HG03175 (cell line): Measurements from ENCODE around the gene TRUB2.
"Not testable (repeated sequence)": the region's sequence is repeated elsewhere in the genome, so short reads cannot be mapped to it uniquely, and the experiment has no call there.

Experiments used
- ATAC-seq: cut with Tn5 transposase; IDR thresholded peaks from one replicate; pipeline ENCODE4 v1.9.1; 2021; ENCODE audit warnings: mild to moderate bottlenecking, moderate library complexity; ENCODE audit not compliant: unreplicated experiment

The TRUB2 gene

DNA sequence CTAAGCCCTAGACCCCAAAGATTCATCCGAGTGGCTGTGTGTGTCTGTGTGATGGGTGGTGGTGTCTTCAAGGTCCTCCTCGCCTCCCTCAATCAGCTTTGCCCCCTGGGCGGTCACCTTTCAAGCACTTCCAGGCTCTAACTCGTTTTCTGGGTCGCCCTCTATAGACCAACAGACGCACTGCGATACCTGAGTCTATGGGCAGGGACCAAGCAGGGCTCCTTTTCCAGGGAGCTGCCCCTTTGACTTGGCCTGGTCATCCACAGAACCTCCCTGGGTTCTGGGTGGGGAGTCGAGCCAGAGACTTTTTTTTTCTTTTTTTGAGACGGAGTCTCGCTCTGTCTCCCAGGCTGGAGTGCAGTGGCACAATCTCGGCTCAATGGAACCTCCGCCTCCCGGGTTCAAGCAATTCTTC, 19.2 kb upstream of the TRUB2 start:
- no peak for ATAC-seq

DNA sequence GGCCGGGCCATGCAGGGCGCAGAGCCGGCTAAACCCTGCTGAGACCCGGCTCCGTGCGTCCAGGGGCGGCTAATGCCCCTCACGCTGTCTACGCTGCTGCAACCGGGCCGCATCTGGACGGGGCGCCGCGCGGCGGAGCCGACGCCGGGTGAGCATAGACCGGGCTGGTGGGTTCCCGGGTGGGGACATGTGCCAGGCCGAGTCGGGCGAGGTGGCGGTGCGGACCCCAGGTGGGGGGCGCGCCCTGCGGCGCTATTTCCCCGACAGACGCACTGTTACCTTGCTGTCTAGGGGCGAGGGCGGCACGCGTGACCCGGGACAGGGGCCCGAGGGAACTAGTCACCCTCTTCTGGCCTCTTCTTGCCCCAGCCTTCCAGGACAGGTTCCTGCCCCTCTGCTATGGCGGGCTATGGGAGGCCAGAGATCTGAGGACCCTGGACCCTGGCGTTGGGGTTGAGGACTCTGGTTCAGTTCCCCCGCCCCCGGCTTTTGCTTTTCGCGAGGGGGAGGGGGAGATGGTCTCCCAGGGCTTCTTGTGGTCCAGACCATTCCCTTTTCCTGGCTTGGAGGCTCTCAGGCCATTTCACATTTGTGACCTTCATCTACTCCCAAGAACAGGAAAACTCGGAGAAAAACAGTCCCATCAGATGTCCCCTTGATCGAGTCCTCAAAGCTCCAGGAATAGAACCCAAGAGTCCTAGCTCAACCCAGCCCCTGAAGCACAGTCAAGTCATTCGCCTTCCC, 18.6 kb upstream of the TRUB2 start:
- peak; percentile 43 for ATAC-seq

GRCh38 chr9:128339761-128340690, 17.8 kb upstream of the TRUB2 start, which contains the start of gene SLC27A4:
SLC27A4 (plus strand) TSS chr9:128340527; CDS start chr9:128343133, 2,606 bp downstream.
- peak; percentile 82 for ATAC-seq

GRCh38 chr9:128338852-128339614, 16.8 kb upstream of the TRUB2 start:
- ATAC-seq = not testable (repeated sequence)

DNA sequence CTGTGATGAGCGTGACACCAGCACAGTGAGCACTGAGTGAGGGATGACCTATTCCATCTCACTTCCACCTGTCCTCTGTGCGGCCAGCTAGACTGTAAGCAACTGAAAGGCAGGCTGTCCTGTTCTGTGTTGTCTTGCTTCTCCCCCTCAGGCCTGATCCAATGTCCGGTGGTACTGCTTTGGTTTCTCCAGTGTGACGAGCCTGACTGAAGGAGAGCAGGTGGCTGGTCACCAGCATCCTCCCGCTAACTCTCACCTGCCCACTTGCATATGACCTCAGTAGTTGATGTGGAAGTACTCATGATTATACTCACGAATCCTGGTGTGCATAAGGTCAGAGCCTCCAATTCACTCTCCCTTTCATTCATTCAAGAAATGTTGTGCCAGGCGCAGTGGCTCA, 15.7 kb upstream of the TRUB2 start:
- no peak for ATAC-seq

DNA sequence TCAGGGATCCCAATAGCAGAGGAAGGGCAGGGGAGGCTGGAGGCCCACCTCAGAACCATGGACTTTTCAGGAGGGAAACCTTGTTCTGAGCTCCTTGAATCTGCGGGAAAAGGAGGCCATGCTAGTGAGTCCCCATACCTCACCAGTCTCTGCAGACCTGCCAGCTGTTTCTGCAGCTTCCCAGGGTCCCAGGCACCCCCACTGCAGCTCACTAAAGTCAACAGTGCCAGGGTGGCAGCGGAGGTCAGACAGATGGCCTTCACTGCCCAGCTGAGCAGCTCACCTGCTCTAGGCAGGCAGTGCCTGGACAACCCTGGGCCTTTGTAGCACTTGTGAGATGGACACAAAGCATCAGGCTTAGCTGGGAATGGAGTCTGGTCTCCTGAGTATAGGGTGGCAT, 13.7 kb upstream of the TRUB2 start:
- no peak for ATAC-seq

- no peak for ATAC-seq
These were observed 12.9 kb upstream of the TRUB2 start for GRCh38 chr9:128335161-128335560.

- ATAC-seq = no peak
These were observed 11.2 kb upstream of the TRUB2 start for GRCh38 chr9:128333451-128333869.

DNA sequence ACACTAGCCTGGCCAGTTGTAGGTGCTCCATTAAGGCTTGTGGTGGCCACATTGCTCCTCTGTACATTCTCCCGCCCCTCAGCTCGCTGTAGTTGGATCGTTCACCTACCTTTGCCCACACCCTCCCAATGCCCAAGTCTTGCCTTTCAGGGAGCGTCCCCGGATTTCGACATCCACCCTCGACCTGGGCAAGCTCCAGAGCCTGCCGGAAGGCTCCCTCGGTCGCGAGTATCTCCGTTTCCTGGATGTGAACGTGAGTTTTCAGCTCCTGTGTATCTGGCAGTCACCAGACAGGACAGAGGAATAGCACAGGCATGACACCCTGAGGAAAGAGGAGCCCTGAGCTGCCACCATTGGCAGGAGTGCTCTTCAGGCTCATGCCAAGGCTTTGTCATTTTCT, 3.4 kb upstream of the TRUB2 start:
- ATAC-seq = no peak

DNA sequence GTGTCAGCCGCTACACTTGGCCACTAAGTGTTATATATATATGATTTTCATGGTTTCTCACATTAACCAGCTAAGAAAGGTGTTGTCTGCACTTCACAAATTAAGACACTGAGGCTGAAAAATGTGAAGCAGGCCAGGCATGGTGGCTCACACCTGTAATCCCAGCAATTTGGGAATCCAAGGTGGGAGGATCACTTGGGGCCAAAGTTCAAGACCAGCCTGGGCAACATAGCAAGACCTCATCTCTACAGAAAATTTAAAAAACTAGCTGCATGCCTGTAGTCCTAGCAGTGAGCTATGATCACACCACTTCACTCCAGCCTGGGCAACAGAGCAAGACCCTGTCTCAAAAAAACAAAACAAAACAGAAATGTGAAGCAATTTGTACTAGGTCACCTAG, 2.2 kb upstream of the TRUB2 start:
- no peak for ATAC-seq

GRCh38 chr9:128323791-128324190, 1.5 kb upstream of the TRUB2 start:
- ATAC-seq = no peak

- no peak for ATAC-seq
These were observed 1.0 kb upstream of the TRUB2 start for GRCh38 chr9:128323212-128323730.

DNA sequence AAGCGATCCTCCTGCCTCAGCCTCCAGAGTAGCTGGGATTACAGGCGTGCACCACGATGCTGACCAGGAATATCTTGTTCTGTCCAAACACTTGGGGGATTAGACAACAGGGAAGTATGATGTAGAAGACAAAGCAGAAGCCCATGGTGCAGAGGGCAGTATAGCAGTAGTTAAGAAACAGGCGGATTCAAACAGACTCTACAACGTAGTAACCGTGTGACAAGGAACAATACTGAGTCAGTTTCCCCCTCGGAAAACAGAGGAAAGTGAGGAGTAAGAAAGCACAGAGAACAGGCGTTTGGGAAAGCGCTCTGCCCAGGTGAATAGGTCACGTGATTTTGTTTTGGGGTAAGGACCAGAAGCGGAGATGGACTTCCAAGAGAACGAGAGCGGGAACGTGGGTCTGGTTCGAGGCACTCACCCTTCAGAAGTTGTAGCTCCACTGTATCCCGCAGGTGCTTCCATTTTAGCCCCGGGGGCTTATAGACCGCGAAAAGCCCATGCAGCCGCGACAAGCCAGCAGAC, 306 bp downstream of the TRUB2 start:
- ATAC-seq = peak; percentile 6

DNA sequence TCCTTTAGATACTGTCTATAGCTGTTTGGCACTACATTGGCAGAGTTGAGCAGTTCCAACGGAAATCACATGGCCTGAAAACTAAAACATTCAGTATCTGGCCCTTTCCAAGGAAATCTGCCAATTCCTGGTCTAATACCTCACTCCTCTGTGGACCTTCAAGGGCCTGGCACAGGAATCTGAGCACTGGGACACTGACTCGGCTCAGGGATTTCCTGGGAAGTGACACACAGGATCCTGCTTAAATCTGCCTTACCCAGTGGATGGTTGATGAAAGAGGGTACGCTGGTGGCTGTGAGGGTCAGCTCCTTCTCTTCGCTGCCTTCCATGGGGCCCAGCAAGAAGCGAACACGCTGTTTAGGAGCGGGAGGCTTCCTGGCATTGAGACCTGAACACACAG, 904 bp downstream of the TRUB2 start:
- no peak for ATAC-seq

- no peak for ATAC-seq
These were observed 4.6 kb downstream of the TRUB2 start for GRCh38 chr9:128317629-128318028.

DNA sequence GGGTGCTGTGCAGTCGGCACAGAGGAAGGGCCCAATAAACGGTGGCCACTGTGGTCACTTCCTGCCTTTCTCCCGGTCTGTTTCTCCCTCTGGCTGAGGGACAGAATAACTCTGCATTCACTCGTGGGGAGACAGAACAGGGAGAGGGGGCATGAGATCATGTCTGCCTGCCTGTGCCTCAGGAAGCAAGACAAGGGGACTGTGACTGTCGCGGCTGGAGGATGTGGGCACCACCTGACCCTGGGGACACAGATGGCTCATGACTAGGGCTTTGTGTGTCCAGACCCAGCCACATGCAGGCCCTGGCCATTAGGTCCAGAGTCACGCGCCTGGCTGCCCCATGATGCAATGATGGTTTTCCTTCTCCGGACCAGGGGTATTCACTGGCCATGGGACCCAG, 5.8 kb downstream of the TRUB2 start:
- no peak for ATAC-seq

DNA sequence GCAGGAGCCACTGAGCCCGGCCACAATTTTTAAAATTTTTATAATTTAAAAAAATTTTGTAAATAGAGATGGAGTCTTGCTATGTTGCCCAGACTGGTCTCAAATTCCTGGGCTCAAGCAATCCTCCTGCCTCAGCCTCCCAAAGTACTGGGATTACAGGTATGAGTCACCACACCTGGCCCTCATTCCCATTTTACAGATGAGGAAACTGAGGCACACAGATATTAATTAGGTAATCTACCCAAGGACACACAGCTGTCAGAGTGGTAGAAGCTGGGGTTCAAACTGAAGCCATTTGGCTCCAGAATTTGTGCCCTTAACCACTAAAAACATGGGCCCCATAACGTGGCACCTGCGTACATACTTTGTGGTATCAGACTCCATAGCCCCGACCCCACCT, 7.5 kb downstream of the TRUB2 start:
- no peak for ATAC-seq

DNA sequence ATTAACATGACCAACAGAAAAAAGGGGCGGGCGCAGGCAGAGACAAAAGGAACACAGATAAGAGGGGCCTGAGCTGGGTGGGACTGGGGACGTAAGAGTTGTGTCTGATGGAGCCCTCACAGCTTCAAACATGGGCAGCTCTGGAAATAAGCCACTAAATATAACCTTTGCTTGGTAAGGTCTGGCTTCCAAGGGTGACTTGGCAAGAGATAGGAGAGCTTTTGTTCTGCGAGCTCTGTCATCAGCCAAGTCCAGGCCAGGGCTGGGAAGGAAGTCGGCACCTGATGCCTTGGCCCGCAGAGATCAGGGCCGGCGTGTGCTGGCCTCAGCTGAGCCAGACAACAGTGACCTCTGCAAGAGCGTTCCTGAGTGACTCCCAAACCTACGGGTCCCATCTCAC, 11.8 kb downstream of the TRUB2 start:
- ATAC-seq = no peak

DNA sequence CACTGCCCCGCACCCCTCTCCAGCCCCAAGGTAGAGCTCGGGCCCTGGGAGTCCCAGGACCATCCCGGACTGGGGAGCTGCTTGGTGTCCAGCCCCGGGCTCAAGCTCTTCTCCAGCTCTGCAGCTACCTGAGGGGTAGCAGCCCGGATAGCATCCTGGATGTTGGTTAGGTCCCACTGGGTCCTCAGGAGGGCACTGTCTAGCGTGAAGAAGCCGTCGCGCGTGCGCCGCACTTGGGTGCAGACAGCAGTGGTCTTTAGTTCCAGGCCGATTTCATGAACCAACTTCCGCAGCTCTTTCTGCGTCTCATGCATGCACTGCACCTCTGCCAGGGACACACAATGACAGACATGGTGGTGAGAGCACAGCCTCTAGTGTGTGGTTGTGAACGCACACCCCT, 12.7 kb downstream of the TRUB2 start:
- ATAC-seq = no peak

DNA sequence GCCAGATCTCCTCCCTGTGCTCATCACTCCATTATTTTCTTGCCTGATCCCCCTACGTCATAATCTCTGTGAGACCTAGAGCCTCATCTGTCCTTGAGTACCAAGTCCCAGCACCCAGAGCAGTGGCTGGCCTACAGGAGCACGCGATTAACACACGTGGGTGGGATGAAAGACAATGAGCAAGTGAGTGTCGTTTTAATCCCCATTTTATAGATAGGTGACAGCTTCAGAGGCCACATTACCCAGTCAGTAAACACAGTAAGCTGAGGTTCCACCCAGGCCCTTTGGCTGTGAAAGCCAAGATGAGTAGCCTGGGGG, 17.3 kb downstream of the TRUB2 start:
- ATAC-seq = no peak
